Activated T-cell treated with anti-CD3 and anti-CD28 coated beads for 1 hour (primary cell): ENCODE measurements around the gene LRRC75A.
A peak's percentile ranks its signal among the peaks of the same experiment; 100 is the strongest.
"Not testable (repeated sequence)": the region's sequence is repeated elsewhere in the genome, so short reads cannot be mapped to it uniquely, and the experiment has no call there.

Source experiments
- DNase-seq: peaks from one replicate; pipeline ENCODE4 v3.0.0-alpha.2; 2020; ENCODE audit warnings: low read depth

LRRC75A gene

DNA sequence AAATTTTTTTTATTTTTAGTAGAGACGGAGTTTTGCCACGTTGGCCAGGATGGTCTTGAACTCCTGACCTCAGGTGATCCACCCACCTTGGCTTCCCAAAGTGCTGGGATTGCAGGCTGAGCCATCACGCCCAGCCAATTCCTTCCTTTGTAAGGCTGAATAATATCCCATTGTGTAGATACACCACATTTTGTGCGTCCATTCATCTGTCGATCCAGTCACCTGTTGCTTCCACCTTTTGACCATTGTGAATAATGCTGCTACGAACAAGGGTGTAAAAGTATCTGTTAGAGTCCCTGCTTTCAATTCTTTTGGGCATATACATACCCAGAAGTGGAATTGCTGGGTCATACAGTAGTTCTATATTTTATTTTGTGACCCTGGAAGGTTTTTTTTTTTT, 61.3 kb downstream of the LRRC75A start:
- no peak for DNase-seq

DNA sequence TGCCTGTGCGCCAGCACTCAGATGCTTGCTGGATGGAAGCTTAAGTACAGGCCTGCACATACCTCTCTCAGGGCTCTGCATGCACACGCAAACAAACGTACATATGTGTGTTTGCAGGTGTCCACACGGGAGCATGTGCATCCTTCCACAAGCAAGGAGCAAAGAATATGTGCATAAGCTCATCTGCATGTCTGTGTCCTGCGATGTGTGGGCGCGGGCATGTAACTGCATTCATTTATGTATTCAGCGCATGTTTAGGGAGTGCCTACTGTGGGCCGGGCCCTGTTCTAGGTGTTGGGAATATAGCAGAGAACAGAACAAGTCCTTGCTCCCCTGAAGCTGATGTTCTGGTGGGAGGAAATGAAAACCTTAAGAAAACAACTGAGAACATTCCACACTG, 62.9 kb downstream of the LRRC75A start:
- no peak for DNase-seq

DNA sequence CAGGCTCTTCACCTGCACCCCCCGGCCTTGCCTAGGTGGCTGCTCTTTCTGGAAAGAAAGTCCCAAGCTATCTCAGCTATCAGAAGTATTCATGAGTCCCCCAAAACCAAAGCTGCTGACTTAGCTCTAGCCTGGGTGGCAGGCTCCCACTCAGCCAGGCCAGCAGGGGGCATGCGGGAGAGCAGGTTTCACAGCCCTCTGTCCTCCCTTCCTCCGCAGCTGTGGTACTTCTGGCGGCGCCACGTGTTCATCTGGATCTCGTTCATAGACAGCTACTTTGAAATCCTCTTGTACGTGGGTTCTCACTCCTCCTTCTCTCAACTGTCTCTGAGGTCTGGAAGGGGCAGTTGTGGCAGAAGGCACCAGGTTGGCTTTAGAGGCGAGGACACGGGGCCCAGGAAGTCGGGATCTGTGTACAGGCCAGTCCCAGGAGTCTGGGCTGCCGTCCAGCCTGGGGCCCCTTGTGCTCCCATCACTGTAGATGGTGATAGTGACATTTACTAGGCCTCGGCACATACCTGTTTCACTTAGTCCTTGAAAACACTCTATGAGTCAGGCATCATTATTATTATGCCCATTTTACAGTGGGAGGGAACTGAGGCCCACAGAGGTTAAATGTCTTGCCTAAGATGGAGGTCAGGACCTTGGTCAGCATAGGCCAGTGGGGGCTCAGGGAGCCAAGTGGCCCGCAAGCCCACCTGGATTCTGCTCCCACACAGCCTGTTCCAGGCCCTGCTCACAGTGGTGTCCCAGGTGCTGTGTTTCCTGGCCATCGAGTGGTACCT, 63.7 kb downstream of the LRRC75A start:
- DNase-seq = peak; percentile 40

DNA sequence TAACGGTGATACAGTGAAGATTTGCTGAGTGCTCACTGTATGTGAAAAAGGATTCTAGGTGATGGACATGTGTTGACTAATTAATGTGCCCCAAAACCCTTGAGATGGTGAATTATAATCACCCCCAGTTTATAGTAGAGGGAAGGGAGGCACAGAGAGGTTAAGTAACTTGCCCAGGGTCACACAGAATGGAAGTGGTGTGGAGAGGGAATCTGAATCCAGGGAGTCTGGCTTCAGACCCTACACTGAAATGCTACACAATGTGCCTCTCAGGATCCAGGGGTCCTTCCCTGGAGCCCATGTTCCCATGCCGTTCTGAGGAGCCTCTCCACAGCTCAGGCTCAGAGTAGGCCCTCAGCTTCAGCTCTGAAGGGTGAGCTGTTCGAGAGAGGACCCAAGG, 65.0 kb downstream of the LRRC75A start:
- no peak for DNase-seq

DNA sequence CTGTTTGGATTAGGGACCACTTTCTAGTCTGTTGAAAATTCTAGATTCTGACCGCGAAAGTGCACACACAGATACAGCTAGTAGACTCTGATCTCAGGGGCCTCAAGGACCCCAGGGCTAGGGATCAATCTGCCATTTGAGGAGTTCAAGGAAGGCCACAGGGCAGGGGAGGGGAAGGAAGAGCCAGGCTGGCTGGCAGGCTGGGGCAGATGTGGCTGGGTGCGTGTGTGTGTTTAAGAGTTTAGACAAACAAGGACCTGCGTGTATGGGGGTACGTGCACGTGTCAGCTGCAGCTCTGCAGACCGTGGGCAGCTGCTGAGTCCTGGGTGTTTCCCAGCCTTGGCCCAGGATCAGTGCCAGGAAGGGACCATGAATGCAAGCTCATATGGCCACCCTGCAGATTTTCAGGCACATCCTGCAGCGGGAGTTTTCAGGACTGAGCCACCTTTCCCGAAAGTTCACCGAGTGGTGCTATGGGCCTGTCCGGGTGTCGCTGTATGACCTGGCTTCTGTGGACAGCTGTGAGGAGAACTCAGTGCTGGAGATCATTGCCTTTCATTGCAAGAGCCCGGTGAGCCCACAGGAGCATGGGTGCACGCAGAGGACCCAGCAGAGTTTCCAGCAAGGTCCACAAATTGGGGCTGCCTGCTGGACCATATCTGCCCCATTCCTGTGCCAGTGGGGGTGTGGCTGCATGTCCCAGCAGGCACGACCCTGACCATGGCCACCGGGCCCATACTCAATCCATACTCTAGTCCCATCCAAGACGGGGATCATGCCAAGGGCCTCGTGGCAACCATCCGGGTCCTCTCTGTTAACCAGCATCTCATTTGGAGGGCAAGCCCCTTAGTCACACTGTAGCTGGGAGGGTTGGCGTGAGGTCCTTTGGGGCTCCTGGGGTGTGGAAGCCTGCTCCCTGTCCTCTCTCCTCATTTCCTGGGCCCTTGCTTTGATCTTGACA, 66.0 kb downstream of the LRRC75A start:
- DNase-seq = no peak

DNA sequence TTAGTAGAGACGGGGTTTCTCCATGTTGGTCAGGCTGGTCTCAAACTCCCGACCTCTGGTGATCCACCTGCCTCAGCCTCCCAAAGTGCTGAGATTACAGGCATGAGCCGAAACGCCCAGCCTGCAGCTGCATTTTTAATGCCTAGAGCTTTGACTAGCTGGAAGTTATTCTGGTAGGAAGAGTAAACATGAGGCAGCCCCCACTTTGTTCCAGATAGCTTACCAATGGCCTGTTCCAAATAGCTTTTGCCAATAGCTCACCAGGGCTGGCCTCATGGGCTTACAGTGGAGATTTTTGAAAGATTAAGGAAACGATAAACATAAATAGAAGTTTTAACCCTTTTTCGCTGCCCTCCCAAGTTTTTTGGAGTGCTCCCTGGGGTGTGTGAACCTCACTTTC, 66.8 kb downstream of the LRRC75A start:
- no peak for DNase-seq

DNA sequence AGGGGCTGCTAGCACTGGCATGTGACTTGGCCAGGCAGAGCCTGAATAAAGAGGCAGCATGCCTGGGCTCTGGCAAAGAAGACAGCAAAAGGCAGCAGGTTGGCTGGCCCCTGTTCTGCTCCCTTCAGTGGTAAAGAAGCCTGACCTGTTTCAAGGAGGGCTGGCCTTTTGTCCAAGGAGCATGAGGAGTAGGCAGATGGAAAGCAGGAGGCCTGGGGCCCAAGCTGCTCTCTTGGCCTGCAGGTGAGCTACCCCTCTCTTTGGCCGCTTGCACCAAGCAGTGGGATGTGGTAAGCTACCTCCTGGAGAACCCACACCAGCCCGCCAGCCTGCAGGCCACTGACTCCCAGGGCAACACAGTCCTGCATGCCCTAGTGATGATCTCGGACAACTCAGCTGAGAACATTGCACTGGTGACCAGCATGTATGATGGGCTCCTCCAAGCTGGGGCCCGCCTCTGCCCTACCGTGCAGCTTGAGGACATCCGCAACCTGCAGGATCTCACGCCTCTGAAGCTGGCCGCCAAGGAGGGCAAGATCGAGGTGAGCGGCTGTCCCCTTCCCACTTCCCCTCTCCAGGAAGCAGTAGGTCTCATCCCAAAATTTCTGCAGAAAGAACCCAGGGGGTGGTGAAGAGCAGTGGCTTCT, 68.6 kb downstream of the LRRC75A start:
- no peak for DNase-seq

DNA sequence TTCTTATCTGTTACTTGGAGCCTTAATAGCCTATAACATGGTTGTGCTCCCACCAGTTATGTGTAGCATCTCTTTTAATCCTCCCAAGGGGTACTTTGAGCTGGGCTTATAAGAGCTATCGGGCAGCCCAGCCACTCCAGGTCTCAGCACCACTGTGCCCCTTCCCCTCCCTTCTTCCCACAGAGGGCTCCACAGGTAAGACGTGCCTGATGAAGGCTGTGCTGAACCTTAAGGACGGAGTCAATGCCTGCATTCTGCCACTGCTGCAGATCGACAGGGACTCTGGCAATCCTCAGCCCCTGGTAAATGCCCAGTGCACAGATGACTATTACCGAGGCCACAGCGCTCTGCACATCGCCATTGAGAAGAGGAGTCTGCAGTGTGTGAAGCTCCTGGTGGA, 69.6 kb downstream of the LRRC75A start:
- DNase-seq = no peak

DNA sequence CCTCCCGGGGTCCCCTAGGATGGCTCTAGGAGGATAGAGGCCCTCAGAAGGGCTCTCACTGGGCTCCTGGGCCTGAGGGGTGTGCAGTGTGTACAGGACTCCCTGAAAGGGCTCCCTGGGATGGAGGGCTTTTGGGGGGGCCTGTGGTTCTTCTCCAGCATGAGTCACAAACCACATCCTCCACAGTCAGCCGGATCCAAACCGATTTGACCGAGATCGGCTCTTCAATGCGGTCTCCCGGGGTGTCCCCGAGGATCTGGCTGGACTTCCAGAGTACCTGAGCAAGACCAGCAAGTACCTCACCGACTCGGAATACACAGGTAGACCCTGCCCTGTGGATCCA, 72.1 kb downstream of the LRRC75A start:
- no peak for DNase-seq

DNA sequence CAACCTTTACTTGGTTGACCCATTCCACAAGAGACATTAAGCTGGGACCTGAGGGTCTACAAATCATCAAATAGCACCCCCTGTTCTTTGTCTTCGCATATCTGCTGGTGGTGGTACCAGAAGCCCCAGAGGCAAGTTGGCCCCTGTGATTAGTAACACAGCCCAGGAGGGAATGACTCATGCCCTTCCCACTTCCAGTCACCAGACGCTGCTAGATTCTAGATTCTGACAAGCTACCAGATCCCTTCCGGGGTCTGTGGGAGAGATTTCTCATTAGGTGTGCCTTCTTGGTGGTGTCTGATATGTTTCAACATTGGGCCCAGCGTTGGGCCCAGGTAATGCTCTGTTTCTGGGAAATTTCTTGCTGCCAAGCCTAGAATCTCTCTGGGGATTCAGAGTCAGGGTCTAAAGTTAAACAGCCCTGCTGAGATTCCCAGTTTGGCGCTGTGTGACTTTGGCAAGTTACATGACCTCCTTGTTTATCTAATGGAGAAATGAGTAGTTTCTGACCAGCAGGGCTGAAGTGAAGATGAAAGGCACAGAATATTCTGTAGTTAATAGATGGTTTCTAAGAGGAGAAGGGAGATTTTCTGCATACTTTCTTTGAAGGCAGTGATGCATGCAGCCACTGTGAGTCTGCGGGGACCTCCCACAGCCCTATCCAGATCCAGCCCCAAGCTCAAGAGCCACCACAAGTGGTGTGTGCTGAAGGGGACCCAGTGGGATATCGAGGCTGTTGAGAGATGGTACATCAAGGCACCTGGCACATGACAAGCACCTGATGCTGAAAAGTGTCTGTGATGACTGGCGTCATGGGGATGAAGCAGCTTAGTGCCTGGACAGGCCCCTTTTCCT, 72.7 kb downstream of the LRRC75A start:
- DNase-seq = no peak

DNA sequence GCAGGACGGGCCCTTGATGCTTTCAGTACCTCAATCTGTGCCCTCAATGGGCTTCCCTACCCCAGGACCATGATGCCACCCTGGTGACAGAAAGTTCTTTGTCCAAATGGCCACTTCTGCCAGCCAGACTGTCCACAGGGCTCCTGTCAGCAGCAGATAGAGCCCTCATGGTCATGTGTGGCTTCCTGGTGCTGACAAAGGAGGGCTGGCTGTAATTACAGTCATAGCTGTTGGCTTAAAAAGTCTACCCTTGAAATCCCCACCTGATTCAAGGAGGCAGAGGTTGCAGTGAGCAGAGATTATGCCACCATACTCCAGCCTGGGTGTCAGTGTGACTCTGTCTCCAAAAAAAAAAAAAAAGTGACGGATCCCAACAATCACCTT, 73.3 kb downstream of the LRRC75A start:
- no peak for DNase-seq

DNA sequence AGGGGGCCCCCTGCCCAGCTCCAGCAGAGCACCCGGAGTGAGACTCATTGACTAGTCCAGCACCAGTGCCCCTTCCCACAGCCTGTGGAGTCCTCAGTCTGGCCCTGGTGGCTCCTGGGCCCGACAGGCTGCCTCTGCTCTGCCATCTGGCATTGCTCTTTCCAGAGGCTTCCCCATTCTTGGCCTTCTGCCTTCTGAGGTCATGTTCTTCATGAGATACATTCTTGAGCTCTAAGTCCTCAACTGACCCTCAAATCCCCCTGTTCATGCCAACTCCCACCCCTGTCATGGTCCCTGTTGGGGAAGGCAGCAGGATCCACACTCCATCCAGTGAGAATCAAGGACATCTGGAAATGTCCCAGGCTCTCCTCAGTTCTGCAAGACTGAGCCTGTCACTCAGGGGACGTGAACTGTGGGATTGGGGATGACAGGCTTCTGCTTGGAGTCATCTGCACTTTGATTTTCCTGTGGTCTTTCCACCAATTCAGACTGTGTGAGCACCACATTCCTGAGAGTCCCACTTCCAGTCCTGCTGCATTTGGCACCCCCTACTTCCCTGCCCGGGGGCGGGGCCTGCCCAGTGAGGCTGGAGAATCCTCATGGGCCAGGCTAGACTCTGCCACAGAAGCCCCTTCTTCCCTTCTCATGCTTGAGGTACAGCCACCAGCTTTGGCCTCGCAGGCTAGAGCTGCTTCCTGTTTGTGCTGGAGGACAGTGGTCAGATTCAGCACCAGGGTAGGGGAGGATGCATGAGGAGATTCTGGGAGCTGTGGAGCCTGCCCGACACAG, 73.9 kb downstream of the LRRC75A start:
- DNase-seq = no peak

DNA sequence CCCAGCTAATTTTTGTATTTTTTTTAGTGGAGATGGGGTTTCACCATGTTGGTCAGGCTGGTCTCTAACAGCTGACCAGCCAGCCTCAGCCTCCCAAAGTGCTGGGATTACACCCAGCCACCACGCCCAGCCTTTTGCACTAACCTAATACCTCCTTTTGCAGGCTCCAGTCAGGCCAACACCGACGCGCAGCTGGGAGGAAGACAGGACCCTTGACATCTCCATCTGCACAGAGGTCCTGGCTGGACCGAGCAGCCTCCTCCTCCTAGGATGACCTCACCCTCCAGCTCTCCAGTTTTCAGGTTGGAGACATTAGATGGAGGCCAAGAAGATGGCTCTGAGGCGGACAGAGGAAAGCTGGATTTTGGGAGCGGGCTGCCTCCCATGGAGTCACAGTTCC, 74.6 kb downstream of the LRRC75A start:
- DNase-seq = no peak

DNA sequence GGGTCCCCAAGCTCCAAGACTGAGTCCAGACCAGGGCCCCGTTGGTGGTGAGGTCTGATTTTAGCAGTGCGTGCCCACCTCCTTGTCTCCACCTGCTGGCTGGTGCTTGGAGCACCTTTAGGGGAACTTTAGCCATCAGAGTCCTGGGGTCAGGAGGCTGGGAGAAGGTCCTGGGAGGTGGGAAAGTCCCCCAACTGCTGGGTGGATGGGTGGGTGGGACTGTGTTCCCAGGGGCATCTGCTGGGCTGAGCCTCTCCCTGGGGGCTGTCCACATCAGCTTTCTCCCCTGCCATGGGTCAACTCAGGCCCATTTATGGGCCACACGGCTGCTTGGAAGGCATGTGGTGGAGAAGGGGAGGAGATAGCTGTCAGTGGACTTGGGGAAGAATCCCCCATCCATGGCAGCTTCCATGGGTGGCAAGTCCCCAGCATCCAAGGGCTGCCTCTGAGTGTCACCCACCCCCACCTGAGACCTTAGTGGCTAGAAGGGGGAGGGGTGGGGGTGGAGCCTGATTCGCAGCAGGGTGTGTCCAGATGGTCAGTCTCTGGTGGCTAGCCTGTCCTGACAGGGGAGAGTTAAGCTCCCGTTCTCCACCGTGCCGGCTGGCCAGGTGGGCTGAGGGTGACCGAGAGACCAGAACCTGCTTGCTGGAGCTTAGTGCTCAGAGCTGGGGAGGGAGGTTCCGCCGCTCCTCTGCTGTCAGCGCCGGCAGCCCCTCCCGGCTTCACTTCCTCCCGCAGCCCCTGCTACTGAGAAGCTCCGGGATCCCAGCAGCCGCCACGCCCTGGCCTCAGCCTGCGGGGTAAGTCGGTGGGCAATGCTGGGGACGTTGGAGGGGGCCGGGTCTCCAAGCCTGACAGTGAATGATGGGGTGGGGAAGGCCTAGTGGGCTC, 76.7 kb downstream of the LRRC75A start, which contains the start of gene TRPV2:
TRPV2 (plus strand) TSS at position 541 of the 894 bp plus-strand sequence. CDS start 2,098 bp downstream, outside the sequence.
- DNase-seq = no peak

DNA sequence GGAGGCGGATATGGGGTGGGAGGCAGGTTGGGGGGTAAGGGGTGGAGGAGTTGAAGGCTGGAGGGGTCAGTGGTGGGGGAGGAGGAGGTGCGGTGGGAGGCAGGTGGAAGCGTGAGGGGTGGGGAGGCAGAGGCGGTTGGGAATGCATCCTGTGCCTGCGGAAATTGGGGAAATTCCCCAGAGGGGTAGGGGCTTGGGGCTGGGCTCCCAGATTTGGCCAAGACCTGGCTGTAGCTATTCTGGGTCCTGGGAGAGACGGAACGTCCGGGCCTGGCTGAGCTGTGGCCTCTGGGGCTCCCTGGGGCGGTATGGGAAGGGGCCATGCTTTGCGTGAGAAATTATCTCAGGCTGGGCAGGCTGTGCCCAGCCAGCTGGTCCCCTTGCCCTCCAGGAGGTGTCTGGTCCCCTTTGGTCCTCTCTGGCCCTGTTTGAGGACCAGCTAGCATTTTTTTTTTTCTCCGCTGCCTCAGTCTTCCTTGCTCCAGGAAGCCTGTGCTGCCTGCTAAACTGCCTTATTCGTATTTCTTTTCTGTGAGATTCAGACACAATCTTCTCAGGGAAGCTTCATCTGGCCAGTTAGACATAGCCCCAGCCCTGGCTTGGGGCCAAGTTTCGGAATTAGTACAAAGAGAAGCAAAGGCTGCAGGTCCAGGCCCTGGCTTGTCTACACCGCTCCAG, 83.9 kb downstream of the LRRC75A start:
- DNase-seq = no peak

DNA sequence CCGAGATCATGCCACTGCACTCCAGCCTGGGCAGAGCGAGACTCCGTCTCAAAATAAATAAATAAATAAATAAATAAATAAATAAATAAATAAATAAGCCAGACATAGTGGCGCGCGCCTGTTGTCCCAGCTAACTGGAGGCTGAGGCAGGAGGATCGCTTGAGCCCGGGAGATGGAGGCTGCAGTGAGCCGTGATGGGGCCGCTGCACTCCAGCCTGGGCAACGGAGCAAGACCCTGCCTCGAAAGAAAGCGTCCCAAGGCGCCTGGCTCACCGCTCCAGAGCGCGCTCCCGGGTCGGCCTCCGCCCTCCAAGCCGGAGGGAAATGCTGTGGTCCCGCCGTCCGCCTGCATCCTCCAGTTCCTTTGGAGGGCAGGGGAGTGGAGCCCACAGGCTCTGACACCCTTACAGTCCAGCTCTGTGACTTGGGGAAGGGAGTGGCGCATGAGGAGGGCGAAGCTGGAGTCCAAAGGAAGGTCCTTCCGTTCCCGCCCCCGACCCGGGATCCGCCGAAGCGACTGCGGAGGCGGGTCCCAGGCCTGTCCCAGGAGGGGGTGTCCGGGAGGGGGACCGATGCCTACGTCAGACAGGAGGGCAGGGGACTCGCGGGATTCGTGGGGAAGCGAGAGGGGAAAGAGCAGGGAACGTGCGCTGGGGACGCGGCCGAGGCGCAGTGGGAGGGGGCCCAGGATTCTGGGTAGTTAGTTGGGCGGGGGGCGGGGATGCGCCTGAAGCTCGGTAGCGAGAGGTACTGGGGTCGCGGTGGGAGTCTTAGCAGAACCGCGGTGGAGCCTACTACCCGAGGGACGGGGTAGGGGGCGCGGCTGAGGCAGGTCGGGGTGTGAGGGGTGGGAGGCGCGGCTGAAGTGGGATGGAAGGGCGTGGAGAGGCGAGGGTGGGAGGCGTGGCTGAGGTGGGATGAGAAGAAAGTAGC, 85.0 kb downstream of the LRRC75A start:
- no peak for DNase-seq

DNA sequence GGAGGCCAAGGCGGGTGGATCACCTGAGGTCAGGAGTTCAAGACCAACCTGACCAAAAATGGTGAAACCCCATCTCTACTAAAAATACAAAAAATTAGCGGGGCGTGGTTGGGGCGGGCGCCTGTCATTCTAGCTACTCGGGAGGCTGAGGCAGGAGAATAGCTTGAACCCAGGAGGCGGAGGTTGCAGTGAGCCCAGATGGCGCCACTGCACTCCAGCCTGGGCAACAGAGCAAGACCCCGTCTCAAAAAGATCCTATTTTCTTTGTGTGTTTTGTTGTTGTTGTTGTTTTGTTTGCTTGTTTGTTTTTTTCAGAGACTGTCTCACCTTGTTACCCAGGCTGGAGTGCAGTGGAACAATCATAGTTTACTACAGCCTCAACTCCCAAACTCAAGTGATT, 88.1 kb downstream of the LRRC75A start:
- DNase-seq = not testable (repeated sequence)
